Panc1 (cell line): ENCODE measurements around the gene ARHGEF28. TPM values are rescaled to one million over a fixed set of nuclear protein-coding genes. Genes with fewer than 3 reads are reported as not detected.

Experiments
- ATAC-seq: fragments of 200-7000 bp; cut with Tn5 transposase; 2 replicates; pipeline ENCODE4 v1.9.1; 2020; ENCODE audit warnings: mild to moderate bottlenecking, moderate library complexity
- BruUV-seq: library from RNA; stranded (reverse); fragments of 400-500 nt; replicated peaks from 2 replicates; lab custom pipeline; 2021; lab: Mats Ljungman, UMichigan
- CTCF ChIA-PET: fragments of 300-600 bp; sonication (Branson Sonifier 250); formaldehyde crosslinking; loops from one replicate; lab custom pipeline; 2022; ENCODE audit warnings: antibody characterized with exemption; lab: Charles Lee
- POLR2A ChIA-PET: fragments of 300-600 bp; sonication (Branson Sonifier 250); formaldehyde crosslinking; loops from one replicate; lab custom pipeline; 2022; ENCODE audit warnings: antibody characterized with exemption; lab: Charles Lee
- DNase-seq: peaks from one replicate; pipeline ENCODE4 v3.0.0-alpha.2; 2010; ENCODE audit warnings: low read depth, low spot score
- H3K27ac ChIP-seq: 2 replicates; pipeline ENCODE4 v1.5.1; 2011; ENCODE audit warnings: mild to moderate bottlenecking, low read length, inconsistent platforms
- H3K27me3 ChIP-seq: fragments of 200-500 bp; sonication (Bioruptor generic); 2 replicates; pipeline ENCODE4 v1.6.0; 2014; ENCODE audit warnings: low read length, inconsistent platforms; ENCODE audit not compliant: control insufficient read depth, insufficient read depth
- H3K36me3 ChIP-seq: fragments of 200-500 bp; sonication (Bioruptor generic); 2 replicates; pipeline ENCODE4 v1.5.1; 2014; ENCODE audit warnings: inconsistent platforms, mild to moderate bottlenecking, low read length, moderate library complexity; ENCODE audit not compliant: control insufficient read depth, insufficient read depth
- H3K4me1 ChIP-seq: 2 replicates; pipeline ENCODE4 v1.5.1; 2011; ENCODE audit warnings: inconsistent platforms, mild to moderate bottlenecking, low read length, moderate library complexity; ENCODE audit not compliant: control insufficient read depth, insufficient read depth
- H3K4me3 ChIP-seq, 2 experiments: 2 replicates each; pipeline ENCODE4 v1.5.1; 2011 to 2012; ENCODE audit warnings: low read depth in 2 of 2, low read length in 2 of 2, mild to moderate bottlenecking in 2 of 2, inconsistent platforms in 1 of 2, moderate library complexity in 1 of 2
- H3K9me3 ChIP-seq: fragments of 200-500 bp; sonication (Bioruptor generic); 2 replicates; pipeline ENCODE4 v1.5.1; 2014; ENCODE audit warnings: low read depth, mild to moderate bottlenecking, inconsistent platforms, low read length, moderate library complexity; ENCODE audit not compliant: control insufficient read depth, insufficient read depth
- CTCF ChIP-seq: fragments of 450-650 bp; IDR thresholded peaks from 2 replicates; pipeline ENCODE4 v1.5.1; 2017; ENCODE audit warnings: mild to moderate bottlenecking
- POLR2AphosphoS5 ChIP-seq: IDR thresholded peaks from 2 replicates; pipeline ENCODE4 v1.6.1; 2012; ENCODE audit warnings: mild to moderate bottlenecking, low read depth, low read length, moderate library complexity
- REST ChIP-seq, 2 experiments: IDR thresholded peaks; 2 replicates each; pipeline ENCODE4 v1.6.1; 2011 to 2012; ENCODE audit warnings: low read depth in 2 of 2, control low read depth in 1 of 2, low read length in 1 of 2, mild to moderate bottlenecking in 1 of 2, moderate library complexity in 1 of 2; ENCODE audit not compliant: insufficient read depth in 1 of 2
- SIN3A ChIP-seq: IDR thresholded peaks from 2 replicates; pipeline ENCODE4 v1.6.1; 2012; ENCODE audit warnings: low read depth, mild to moderate bottlenecking, low read length, moderate library complexity, borderline replicate concordance; ENCODE audit not compliant: insufficient read depth
- TCF7L2 ChIP-seq: IDR thresholded peaks from 2 replicates; pipeline ENCODE4 v1.6.1; 2011; ENCODE audit warnings: mild to moderate bottlenecking, low read depth, low read length, inconsistent platforms
- in situ Hi-C: cut with HindIII; loops from 2 replicates; pipeline ENCODE4 v1.10.0; 2016; ENCODE audit warnings: low sequenced_read_pairs, low pct_unique_long_range_greater_than_20kb
- intact Hi-C: fragments of 100-400 bp; cut with micrococcal nuclease; formaldehyde crosslinking; loops from one replicate; pipeline ENCODE4 v1.10.0; 2022; ENCODE audit not compliant: unreplicated experiment
- total RNA-seq: library from RNA; stranded (reverse); gene quantifications from one replicate; pipeline ENCODE4 v1.2.1, GENCODE V29; 2021; ENCODE audit not compliant: unreplicated experiment

The ARHGEF28 gene
- total RNA-seq, 1 experiment from 2014 or later = 34.8 TPM

GRCh38 chr5:73649926-73650325 is 23.9 kb downstream of the ARHGEF28 start:
- H3K36me3 ChIP-seq = no peaks in the 10 kb centered on the region
- TF ChIP-seq POLR2AphosphoS5 (no peak), REST (IDR thresholded peaks at IDR 0.05; ENCODE audit: insufficient read depth in 1 of 2, low read depth in 2 of 2, low read length in 1 of 2) (no peak), SIN3A (no peak), TCF7L2 (no peak), CTCF (no peak)
- ChIA-PET CTCF (interaction anchor here (0.6 kb wide), 1 partner anchor 11 kb away, joined by 3 read pairs; no protein-coding TSS in a partner anchor), POLR2A (interaction anchor here (0.7 kb wide), 2 partner anchors 25 to 38 kb away, joined by 12 to 13 read pairs; no protein-coding TSS in a partner anchor)
- no TSS peak for BruUV-seq
- H3K27me3 ChIP-seq = no peaks in the 10 kb centered on the region
- DNase-seq (no peak), ATAC-seq (no peak)
- peaks cover 13% of the 10 kb centered on the region; the same call in 1 of the 2 replicates for H3K4me1 ChIP-seq
- in situ Hi-C loops = no loop called here
- no peaks in the 10 kb centered on the region for H3K9me3 ChIP-seq
- H3K4me3 ChIP-seq = no peak overlapping the region
- intact Hi-C loops = no loop called here
- H3K27ac ChIP-seq = no peak overlapping the region

GRCh38 chr5:73652391-73652790 is 26.4 kb downstream of the ARHGEF28 start:
- POLR2A ChIA-PET = interaction anchor here (0.6 to 0.9 kb wide), 2 partner anchors 20 to 29 kb away, joined by 3 to 5 read pairs; no protein-coding TSS in a partner anchor
- in situ Hi-C loops = no loop called here

More at GRCh38 chr5:73652391-73652790, 26.4 kb downstream of the ARHGEF28 start:
- Histone ChIP-seq H3K27me3 (no peaks in the 10 kb centered on the region), H3K9me3 (no peaks in the 10 kb centered on the region), H3K4me1 (peaks cover 13% of the 10 kb centered on the region; the same call in 1 of the 2 replicates), H3K36me3 (no peaks in the 10 kb centered on the region), H3K4me3 (no peak overlapping the region), H3K27ac (no peak overlapping the region)
- ATAC-seq (no peak), DNase-seq (no peak)
- CTCF ChIA-PET = no interaction called here
- intact Hi-C loops = no loop called here
- no peak for TF ChIP-seq CTCF
- TF ChIP-seq SIN3A = no peak
- no peak for TF ChIP-seq REST (IDR thresholded peaks at IDR 0.05; ENCODE audit: insufficient read depth in 1 of 2, low read depth in 2 of 2, low read length in 1 of 2)
- no peak for TF ChIP-seq TCF7L2
- TF ChIP-seq POLR2AphosphoS5 = no peak
- BruUV-seq = no TSS peak
